ENCODE data around the gene MORN1. TPM values are rescaled to one million over a fixed set of nuclear protein-coding genes. Genes with fewer than 3 reads are reported as not detected.
A peak's percentile ranks its signal among the peaks of the same experiment; 100 is the strongest.

The MORN1 gene
- total RNA-seq, 1 donor from 2014 or later = 11.8 TPM

DNA sequence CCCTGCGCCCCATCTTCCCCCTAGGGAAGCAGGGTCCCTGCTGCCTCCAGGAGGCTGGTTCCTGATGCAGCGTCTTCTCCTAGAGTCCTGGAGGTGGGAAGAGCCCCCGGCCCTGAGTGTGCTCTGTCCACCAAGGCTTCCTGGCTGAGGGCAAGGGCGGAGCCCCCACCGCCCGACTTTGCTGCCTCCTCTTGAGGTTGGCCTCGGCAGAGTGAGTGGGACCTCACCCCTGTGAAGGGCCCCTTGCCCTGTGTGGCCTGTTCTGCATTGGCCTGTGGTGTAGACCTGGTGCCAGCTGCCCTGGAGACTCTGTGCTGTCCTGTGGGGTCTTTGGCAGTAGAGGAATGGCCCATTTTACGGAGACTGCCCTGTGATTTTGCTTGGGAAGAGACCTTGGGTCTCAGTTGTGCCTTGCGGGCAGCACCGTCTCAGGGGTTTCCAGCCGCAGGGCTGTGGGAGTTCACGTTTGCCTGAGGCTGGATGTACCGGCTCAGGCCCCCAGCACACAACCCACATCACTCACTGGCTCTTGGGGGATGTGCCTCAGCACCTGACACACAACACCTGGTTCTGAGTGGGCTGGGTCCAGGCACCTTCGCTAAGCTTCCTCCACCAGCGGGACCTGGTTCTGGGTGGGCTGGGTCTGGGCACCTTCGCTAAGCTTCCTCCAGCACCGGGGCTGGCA, 89.6 kb downstream of the MORN1 start:
- no peak for DNase-seq (ENCODE audit: extremely low spot score in 2 of 2)
- intact Hi-C loops (cut with DNase I) = no loop called here
- H3K4me1 ChIP-seq = peaks cover 57% of the 10 kb centered on the region
- peak overlapping the region; percentile 73 for H3K27ac ChIP-seq
- no peaks in the 10 kb centered on the region for H3K9me3 ChIP-seq
- peaks cover 0 to 38% of the 10 kb centered on the region in 2 donors for H3K36me3 ChIP-seq
- H3K4me3 ChIP-seq = no peak overlapping the region
- no peaks in the 10 kb centered on the region for H3K27me3 ChIP-seq
- TF ChIP-seq, protein P1, sequence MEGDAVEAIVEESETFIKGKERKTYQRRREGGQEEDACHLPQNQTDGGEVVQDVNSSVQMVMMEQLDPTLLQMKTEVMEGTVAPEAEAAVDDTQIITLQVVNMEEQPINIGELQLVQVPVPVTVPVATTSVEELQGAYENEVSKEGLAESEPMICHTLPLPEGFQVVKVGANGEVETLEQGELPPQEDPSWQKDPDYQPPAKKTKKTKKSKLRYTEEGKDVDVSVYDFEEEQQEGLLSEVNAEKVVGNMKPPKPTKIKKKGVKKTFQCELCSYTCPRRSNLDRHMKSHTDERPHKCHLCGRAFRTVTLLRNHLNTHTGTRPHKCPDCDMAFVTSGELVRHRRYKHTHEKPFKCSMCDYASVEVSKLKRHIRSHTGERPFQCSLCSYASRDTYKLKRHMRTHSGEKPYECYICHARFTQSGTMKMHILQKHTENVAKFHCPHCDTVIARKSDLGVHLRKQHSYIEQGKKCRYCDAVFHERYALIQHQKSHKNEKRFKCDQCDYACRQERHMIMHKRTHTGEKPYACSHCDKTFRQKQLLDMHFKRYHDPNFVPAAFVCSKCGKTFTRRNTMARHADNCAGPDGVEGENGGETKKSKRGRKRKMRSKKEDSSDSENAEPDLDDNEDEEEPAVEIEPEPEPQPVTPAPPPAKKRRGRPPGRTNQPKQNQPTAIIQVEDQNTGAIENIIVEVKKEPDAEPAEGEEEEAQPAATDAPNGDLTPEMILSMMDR (IDR thresholded peaks at IDR 0.05) = no peak
- TF ChIP-seq POLR2AphosphoS5 (IDR thresholded peaks at IDR 0.05; ENCODE audit: insufficient read depth in 1 of 2, low read depth in 1 of 2) = no peak
- no peak for TF ChIP-seq POLR2A (IDR thresholded peaks at IDR 0.05)

DNA sequence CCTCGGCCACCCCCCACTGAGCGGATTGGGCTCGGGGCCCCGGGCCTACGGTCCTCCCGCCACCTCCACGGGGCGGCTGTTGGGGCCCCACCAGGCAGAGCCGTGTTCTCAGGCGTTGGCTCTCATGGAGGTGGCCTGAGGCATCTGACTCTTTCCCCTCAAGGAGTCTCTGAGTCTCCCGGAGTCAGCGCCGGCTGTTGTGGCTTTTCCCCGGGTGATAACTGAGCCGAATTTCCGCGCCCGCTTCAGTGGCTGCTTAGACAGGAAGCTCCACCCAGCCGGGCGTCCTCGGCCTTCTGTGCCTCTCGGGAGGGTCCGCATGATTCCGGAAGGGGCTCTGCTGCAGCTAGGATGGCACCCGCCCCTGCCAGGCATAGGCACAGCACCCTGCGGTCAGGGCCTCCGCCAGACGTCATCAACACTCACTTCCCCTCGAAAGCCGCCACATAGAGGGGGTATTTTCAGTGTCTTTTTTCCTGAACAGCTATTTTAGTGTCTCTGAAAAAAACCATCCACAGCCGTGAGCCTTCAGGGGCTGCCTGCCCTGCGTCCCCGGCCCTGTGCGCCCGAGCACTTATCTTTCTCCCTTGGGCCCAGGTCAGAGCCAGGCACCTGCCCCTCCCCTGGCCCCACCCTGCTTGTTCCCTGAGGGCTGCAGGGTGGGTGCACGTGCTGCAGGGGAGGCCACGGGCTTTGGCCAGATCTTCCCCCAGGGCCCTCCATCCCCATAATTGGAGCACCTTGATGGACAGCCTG, 90.3 kb downstream of the MORN1 start:
- peak overlapping the region; percentile 73 for H3K27ac ChIP-seq
- H3K4me1 ChIP-seq = peaks cover 57% of the 10 kb centered on the region
- H3K4me3 ChIP-seq = peak overlapping the region; percentile 23 to 44
- TF ChIP-seq POLR2AphosphoS5 (IDR thresholded peaks at IDR 0.05; ENCODE audit: insufficient read depth in 1 of 2, low read depth in 1 of 2) (peak; percentile 28 to 66), POLR2A (IDR thresholded peaks at IDR 0.05) (peak in 1 of 2 donors; percentile 7)
- TF ChIP-seq, protein P1 (IDR thresholded peaks at IDR 0.05) = no peak
- intact Hi-C loops (cut with DNase I) = no loop called here
- H3K27me3 ChIP-seq = no peaks in the 10 kb centered on the region
- H3K9me3 ChIP-seq = no peaks in the 10 kb centered on the region
- peaks cover 0 to 31% of the 10 kb centered on the region in 2 donors for H3K36me3 ChIP-seq
- DNase-seq (ENCODE audit: extremely low spot score in 2 of 2) = no peak

DNA sequence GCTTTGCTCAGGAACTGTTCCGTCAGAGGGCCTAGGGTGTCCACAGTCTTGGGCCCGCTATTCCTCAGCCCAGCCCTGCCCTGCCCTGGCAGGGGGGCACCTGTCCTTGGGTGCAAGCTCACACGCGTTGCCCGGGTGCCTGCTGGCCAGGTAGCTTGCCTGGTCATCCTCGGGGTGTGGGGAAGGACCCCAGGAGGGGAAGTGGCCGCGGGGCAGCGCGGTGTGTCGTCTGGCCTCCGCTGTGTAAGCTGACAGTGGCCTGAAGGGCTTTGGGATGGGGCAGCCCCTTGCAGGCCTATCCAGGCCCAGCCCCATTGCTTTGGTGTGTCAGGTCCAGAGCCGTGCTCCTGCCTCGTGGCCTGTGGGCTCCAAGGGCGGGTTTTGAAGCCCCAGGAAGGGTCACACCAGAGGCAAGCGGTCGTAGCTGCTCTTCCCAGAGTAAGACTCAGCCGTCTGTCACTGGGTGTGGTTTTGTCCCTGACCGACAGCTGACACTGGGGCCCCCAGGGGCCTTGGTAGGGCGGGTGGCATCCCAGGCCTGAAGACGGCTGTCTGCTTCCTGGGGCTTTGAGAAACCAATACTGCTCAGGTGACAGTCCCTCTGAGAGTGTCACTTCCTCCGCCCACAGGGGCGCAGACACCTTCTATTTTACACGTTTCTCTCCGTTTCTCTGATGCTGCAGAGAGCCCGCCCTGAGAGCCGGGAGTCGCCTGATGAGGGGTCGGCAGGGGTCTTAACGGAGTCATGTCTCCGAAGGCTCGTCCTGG, 91.2 kb downstream of the MORN1 start:
- no peak for DNase-seq (ENCODE audit: extremely low spot score in 2 of 2)
- Histone ChIP-seq H3K4me1 (peaks cover 60% of the 10 kb centered on the region), H3K27me3 (no peaks in the 10 kb centered on the region), H3K9me3 (no peaks in the 10 kb centered on the region), H3K4me3 (peak overlapping the region; percentile 23 to 44), H3K36me3 (peaks cover 0 to 22% of the 10 kb centered on the region in 2 donors), H3K27ac (peak overlapping the region; percentile 73)
- intact Hi-C loops (cut with DNase I) = no loop called here
- TF ChIP-seq POLR2AphosphoS5 (IDR thresholded peaks at IDR 0.05; ENCODE audit: insufficient read depth in 1 of 2, low read depth in 1 of 2) = no peak

DNA sequence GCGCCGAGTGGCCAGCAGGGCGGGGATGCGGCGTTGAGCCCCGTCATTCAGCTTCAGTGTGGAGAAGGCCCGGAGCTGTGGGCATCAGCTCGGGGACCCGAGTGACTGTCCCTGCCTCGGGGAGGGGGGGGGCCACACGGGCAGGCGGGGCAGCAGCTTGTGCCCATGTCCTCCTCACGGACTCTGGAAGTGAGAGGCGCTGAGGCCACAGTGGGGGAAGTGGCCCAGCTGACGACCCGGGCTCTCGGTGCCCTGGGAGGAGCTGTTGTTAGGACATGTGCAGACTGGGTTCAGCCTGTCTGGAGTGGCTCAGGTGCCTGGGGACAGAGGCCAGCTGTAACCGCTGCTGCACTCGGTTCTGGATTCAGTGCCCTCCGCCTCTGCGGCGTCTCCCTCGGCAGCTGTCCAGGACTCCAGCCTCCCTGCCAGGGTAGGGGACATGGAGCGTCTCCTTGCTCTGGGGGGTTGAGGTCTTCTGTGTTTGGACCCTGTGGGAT, 92.2 kb downstream of the MORN1 start:
- peaks cover 0 to 12% of the 10 kb centered on the region in 2 donors for H3K36me3 ChIP-seq
- intact Hi-C loops (cut with DNase I) = no loop called here
- H3K9me3 ChIP-seq = no peaks in the 10 kb centered on the region
- H3K27me3 ChIP-seq = no peaks in the 10 kb centered on the region
- peak overlapping the region; percentile 73 for H3K27ac ChIP-seq
- H3K4me1 ChIP-seq = peaks cover 70% of the 10 kb centered on the region
- TF ChIP-seq, protein P1 (IDR thresholded peaks at IDR 0.05) = no peak
- no peak for TF ChIP-seq POLR2AphosphoS5 (IDR thresholded peaks at IDR 0.05; ENCODE audit: insufficient read depth in 1 of 2, low read depth in 1 of 2)
- no peak for TF ChIP-seq POLR2A (IDR thresholded peaks at IDR 0.05)
- DNase-seq (ENCODE audit: extremely low spot score in 2 of 2) = no peak
- peak overlapping the region in 1 of 2 donors; percentile 44 for H3K4me3 ChIP-seq

DNA sequence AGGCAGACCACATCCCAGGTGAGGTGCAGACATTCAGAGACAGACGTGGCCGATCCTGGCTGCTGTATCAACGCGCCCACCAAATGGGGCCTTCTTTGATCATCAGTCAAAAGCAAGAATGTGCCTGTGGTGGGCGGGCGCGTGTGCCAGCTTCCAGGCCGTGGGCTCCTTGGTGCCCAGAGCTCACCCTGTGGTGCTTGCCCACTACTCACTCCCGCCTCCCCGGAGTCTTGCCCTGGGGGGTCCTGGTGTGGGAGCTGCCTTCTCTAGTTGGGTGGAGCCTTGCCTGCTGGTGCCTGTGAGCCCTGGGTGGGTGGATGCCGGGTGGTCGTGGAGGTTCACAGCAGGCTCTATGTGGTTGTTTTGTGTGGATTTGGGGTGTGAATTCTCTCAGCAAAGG, 92.7 kb downstream of the MORN1 start:
- peaks cover 0 to 7% of the 10 kb centered on the region in 2 donors for H3K36me3 ChIP-seq
- TF ChIP-seq POLR2A (IDR thresholded peaks at IDR 0.05) (no peak), POLR2AphosphoS5 (IDR thresholded peaks at IDR 0.05; ENCODE audit: insufficient read depth in 1 of 2, low read depth in 1 of 2) (no peak)
- no peaks in the 10 kb centered on the region for H3K27me3 ChIP-seq
- H3K4me1 ChIP-seq = peaks cover 75% of the 10 kb centered on the region
- intact Hi-C loops (cut with DNase I) = no loop called here
- H3K27ac ChIP-seq = peak overlapping the region; percentile 73
- no peaks in the 10 kb centered on the region for H3K9me3 ChIP-seq
- no peak for DNase-seq (ENCODE audit: extremely low spot score in 2 of 2)
- H3K4me3 ChIP-seq = peak overlapping the region in 1 of 2 donors; percentile 44
